BLaER1 (cell line): ENCODE results near the gene FAM234A.
A peak's percentile ranks its signal among the peaks of the same experiment; 100 is the strongest.

Experiments used
- H3K27ac ChIP-seq: shearing (Covaris generic); formaldehyde crosslinking; 2 replicates; pipeline ENCODE4 v1.8.1; 2022
- H3K27me3 ChIP-seq: shearing (Covaris generic); formaldehyde crosslinking; 2 replicates; pipeline ENCODE4 v1.8.1; 2022
- H3K36me3 ChIP-seq: shearing (Covaris generic); formaldehyde crosslinking; 2 replicates; pipeline ENCODE4 v1.8.1; 2022
- H3K4me1 ChIP-seq: shearing (Covaris generic); formaldehyde crosslinking; 2 replicates; pipeline ENCODE4 v1.8.1; 2022
- H3K4me2 ChIP-seq: shearing (Covaris generic); formaldehyde crosslinking; 2 replicates; pipeline ENCODE4 v1.8.1; 2022
- H3K4me3 ChIP-seq: shearing (Covaris generic); formaldehyde crosslinking; 2 replicates; pipeline ENCODE4 v1.8.1; 2022
- H3K9ac ChIP-seq: shearing (Covaris generic); formaldehyde crosslinking; 2 replicates; pipeline ENCODE4 v1.8.1; 2022
- H3K9me3 ChIP-seq: shearing (Covaris generic); formaldehyde crosslinking; 2 replicates; pipeline ENCODE4 v1.8.1; 2022
- H4K20me1 ChIP-seq: shearing (Covaris generic); formaldehyde crosslinking; 2 replicates; pipeline ENCODE4 v1.8.1; 2022
- Cebpa-rat ChIP-seq: shearing (Covaris generic); IDR thresholded peaks from 2 replicates; pipeline ENCODE4 v1.8.1; 2022

The FAM234A gene

DNA sequence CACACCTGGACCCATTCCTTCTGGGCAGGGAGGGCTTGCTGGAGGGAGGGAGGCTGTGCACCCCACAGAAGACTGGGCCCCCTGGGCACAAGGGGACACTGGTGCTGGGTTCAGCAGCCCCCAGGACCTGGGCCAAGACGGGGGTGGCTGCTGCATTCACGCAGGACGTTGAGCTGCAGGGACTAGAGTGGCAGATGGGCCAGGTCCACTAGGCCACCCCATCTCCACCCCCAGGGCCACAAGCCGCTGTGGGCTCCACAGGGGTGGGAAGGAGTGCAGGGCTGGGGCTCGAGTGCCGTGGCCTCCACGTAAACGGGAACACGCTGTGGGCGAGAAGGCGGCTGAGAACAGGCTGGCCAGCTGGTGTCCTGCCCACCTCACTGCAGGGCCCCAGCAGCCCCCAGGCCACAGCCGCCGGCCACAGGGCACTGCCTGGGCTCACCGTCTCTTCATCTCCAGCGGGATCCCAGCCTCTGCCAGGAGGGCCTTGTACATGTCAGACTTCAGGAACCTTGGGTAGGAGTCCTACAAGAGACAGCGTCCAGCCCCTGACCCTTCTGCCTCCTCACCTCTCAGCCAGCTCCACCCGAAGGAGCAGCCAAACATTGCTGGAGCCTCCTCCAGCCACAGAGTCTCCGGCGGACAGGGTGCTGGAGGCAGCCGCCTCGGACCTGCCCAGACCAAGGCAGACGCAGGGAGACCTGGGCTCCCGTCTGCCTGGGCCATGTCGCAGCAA is 34.6 kb downstream of the FAM234A start:
- no peak for TF ChIP-seq Cebpa-rat
- Histone ChIP-seq H3K9ac (no peak overlapping the region), H3K27me3 (peaks cover 8% of the 10 kb centered on the region), H3K36me3 (peaks cover 22% of the 10 kb centered on the region), H3K4me2 (no peak overlapping the region), H3K4me1 (no peaks in the 10 kb centered on the region), H3K27ac (no peak overlapping the region), H3K9me3 (no peaks in the 10 kb centered on the region), H4K20me1 (0 out of 2 replicates have a peak, but pooled peaks cover 6% of the 10 kb centered on the region), H3K4me3 (no peak overlapping the region)

DNA sequence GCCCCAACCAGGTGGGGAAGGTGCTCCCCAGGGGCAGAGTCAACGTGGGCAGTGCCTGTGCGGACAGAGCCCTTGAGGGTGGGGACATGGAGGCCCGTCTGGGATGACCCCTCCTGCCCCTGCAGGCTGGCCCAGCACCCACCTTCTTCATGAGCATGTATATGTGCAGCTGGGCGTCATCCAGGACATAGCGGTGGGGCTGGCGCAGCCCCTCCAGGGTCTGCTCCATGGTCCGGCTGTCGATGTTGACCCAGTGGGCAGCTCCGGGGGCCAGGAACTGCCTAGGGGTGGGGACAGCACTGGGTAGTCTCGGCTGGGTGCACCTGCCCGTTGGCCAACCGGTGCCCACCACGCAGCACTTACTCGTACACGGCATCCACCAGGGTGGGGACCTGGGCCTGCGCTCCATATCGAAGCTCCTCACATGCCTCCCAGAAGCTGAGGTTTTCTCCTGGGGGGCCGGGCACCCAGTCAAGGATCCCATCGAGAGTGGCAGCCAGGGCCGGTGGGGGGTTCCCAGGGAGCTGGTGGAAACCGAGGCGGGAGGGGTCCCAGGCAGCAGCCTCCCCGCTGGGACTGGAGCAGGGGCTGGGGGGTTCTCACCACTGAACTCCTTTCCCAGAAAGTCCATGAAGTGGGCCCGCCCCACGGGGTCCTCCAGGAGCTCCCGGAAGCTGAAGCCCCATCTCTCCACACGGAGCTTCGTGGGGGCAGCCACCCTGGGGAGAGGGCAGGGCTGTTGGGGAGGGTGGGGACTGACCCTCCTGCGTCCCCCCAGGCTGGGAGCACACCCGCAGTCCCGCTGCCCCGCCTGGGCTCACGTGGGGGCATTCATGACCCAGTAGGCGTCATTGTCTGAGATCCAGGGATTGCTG is 36.0 kb downstream of the FAM234A start:
- Histone ChIP-seq H3K27ac (no peak overlapping the region), H3K4me3 (no peak overlapping the region), H3K27me3 (peaks cover 22% of the 10 kb centered on the region), H4K20me1 (0 out of 2 replicates have a peak, but pooled peaks cover 6% of the 10 kb centered on the region), H3K9me3 (no peaks in the 10 kb centered on the region), H3K9ac (no peak overlapping the region), H3K36me3 (peaks cover 8% of the 10 kb centered on the region; the same call in 1 of the 2 replicates), H3K4me2 (no peak overlapping the region), H3K4me1 (peaks cover 7% of the 10 kb centered on the region)
- no peak for TF ChIP-seq Cebpa-rat

DNA sequence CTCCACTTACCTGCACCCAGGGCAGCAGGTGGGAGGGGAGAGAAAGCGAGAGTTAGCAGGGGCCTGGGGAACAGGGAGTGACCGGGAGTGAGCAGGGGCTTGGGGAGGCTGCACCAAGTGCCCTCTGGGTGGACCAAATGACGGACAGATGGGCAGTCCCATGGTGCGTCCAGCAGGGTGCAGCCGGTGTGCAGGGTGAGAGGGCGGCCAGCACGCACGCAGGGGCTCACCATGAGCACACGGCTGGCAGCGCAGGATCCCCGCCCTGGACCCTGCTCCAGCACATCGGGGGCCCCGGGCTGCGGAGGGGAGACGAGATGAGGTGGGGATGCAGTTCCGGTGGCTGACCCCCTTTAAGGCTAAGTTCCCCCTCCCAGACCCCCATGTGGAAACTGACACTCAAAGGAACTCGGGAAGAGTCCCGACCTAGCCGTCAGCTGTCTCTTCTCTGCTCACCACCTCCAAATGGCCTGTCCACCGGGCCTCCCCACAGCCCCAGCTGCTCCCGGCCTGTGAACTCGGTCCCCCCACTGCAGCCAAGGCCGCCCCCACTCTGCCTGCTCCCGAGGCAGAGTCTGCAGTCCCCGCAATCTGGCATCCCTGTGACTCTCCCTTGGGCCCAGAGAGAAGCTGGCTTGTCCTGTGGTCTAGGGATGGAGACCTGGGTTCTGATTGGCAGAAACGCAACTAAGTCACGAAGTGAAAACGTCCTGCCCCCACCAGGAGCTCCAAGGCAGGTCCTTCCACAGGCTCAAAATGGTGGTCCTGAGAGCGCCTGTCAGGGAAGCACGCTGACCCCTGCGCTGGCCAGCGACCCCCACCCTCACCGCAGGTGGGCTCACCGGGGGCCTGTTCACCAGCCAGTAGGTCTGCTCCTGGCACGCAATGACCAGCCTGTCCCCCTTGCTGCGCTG is 38.3 kb downstream of the FAM234A start:
- H3K9me3 ChIP-seq = no peaks in the 10 kb centered on the region
- H3K4me2 ChIP-seq = no peak overlapping the region
- H4K20me1 ChIP-seq = peaks cover 14% of the 10 kb centered on the region; the same call in 1 of the 2 replicates
- H3K4me3 ChIP-seq = no peak overlapping the region
- no peak overlapping the region for H3K27ac ChIP-seq
- no peak for TF ChIP-seq Cebpa-rat
- H3K4me1 ChIP-seq = peaks cover 7% of the 10 kb centered on the region
- H3K27me3 ChIP-seq = peaks cover 44% of the 10 kb centered on the region
- H3K36me3 ChIP-seq = no peaks in the 10 kb centered on the region
- H3K9ac ChIP-seq = no peak overlapping the region

DNA sequence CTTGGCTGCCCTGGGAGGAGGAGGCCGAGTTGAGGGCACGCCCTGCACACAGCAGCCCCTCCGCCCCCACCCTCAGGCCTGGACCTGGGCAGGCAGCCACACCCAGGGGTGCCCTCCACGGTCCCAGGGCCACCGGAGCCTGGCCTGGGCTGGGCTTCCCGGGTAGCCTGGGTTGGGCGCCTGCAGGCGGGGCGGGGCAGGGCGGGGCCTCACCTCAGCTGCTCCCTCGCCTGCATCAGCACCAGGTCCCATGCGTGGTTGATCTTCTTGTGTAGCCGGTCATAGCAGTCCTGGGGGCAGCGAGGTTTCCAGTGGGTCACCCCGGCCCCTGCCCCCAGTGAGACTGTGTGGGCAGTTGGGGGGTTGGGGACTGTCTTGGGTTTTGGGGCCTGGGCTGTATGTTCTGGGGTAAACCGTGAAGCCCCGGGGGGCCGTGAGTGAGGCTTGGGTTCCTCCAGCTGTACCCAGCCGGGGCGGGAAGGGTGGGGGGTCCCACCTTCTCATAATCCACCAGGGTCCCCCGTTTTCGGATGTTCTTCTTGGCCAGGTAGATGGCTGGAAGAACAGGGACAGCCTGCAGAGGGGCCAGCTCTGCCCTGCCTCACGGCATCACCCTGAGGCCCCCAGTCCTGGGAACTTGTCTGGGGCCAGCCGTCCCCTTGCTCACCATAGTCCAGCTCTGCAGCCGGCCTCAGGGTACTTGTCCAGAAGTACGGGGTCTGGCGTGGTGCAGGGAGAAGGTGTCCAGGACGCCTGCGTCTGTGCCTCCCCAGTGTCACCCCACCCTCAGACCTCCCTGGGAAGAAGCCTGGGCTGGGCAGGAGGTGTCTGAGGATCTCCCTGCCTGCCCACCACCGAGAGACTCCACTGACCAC is 39.2 kb downstream of the FAM234A start:
- Histone ChIP-seq H3K4me3 (no peak overlapping the region), H3K4me2 (no peak overlapping the region), H3K36me3 (no peaks in the 10 kb centered on the region), H3K9me3 (no peaks in the 10 kb centered on the region), H4K20me1 (peaks cover 14% of the 10 kb centered on the region; the same call in 1 of the 2 replicates), H3K27me3 (peaks cover 47% of the 10 kb centered on the region), H3K4me1 (peaks cover 9% of the 10 kb centered on the region), H3K27ac (no peak overlapping the region), H3K9ac (no peak overlapping the region)
- TF ChIP-seq Cebpa-rat = no peak

DNA sequence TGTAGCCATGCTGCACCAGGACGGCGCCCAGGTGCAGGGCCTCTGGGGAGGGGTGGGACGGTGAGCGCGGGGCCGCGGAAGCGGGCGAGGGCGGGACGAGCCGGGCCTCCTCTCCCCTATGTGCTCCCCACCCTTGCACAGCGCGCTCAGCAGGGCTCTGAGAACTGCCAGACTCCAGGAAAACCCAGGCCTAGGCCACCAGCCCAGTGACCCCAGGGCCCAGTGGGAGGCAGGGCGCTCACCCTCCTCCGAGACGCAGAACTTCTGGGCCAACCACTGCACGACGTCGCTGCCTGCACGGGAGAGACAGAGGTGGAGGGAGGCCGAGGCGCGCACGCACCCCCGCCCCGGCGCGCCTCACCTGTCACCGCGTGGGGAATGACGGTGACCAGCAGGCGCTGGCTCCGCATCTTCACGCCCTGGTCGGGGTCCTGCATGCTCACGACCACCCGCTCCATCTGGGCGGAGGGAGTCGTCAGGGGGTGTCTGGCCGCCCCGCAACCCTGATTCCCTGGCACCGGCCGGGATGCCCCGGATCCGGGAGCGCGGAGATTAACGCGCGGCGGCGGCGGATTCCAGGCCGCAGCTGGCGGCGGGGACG is 40.5 kb downstream of the FAM234A start:
- Histone ChIP-seq H3K27ac (no peak overlapping the region), H3K4me2 (peak overlapping the region; percentile 57), H4K20me1 (peaks cover 8% of the 10 kb centered on the region; the same call in 1 of the 2 replicates), H3K4me1 (peaks cover 16% of the 10 kb centered on the region), H3K4me3 (no peak overlapping the region), H3K36me3 (no peaks in the 10 kb centered on the region), H3K27me3 (peaks cover 59% of the 10 kb centered on the region), H3K9ac (no peak overlapping the region), H3K9me3 (no peaks in the 10 kb centered on the region)
- TF ChIP-seq Cebpa-rat = no peak

DNA sequence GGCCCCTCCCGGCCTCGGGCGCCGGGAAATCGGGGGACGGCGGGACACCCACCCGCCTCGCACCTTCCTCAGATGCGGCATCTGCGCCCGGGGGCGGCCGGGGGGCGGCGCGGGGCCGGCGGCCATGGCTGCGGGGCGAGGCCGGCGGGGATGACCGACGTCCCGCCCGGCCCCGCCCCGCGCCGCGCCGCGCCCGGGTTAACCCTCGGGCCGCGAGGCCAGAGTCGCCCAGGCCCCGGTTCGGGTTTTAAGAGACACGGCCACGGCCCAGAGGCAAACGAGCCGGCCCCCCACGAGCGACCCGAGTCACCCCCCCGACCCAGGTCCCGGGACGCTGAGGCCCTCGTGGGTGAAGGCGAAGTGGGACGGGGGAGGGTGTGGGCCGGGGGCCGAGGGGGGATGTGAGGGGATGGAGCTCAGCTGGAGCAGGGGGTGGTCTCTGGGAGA is 41.2 kb downstream of the FAM234A start, which contains the start of gene RGS11:
RGS11 (minus strand) TSS at position 159 of the 447 bp plus-strand sequence; CDS start at position 126, 33 bp downstream.
- Histone ChIP-seq H3K36me3 (no peaks in the 10 kb centered on the region), H4K20me1 (peaks cover 8% of the 10 kb centered on the region; the same call in 1 of the 2 replicates), H3K9ac (no peak within 1 kb of the TSS), H3K27ac (no peak within 1 kb of the TSS), H3K4me3 (no peak within 1 kb of the TSS), H3K9me3 (no peaks in the 10 kb centered on the region), H3K27me3 (peaks cover 66% of the 10 kb centered on the region), H3K4me1 (peaks cover 16% of the 10 kb centered on the region), H3K4me2 (peak within 1 kb of the TSS; percentile 57)
- TF ChIP-seq Cebpa-rat = no peak

DNA sequence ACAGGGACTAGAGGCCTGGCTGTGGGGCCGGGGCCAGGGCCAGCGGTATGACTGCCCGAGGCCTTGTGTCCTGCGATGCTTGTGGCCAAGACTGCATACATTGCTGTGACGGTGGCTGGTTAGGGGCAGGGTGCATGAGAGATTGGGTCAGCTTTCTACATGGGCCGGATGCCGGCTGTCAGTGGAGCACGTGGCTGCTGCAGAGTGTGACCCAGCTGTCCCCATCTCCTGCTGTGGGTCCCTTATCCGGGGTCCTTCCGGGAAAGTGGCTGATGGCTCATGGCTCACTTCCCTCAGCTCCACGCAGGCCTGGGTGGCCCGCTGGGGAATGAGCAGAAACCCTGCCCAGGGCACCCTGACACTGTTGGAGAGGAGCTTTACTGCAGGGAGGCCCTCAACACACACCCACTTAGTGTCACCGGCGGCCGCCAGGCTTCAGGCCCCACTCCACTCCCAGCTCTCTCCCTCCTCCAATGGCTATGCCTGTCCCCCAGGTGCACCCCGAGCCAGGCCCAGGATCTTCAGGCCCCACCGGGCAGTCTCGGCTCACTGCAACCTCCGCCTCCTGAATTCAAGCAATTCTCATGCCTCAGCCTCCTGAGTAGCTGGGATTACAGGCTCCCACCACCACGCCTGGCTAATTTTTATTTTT is 41.9 kb downstream of the FAM234A start:
- Histone ChIP-seq H3K27ac (no peak overlapping the region), H3K36me3 (no peaks in the 10 kb centered on the region), H3K4me1 (peaks cover 16% of the 10 kb centered on the region), H3K4me3 (no peak overlapping the region), H3K27me3 (peaks cover 74% of the 10 kb centered on the region), H3K9ac (no peak overlapping the region), H3K9me3 (no peaks in the 10 kb centered on the region), H3K4me2 (no peak overlapping the region), H4K20me1 (peaks cover 8% of the 10 kb centered on the region; the same call in 1 of the 2 replicates)
- TF ChIP-seq Cebpa-rat = no peak
